IMR-90 (cell line): ENCODE results near the gene SIN3B. TPM values are rescaled to one million over a fixed set of nuclear protein-coding genes. Genes with fewer than 3 reads are reported as not detected.

ENCODE experiments used
- ATAC-seq: fragments of 200-7000 bp; cut with Tn5 transposase; 2 replicates; pipeline ENCODE4 v1.9.1; 2020; ENCODE audit warnings: low read depth, mild to moderate bottlenecking, moderate library complexity
- BruUV-seq: library from RNA; stranded (reverse); fragments of 400-500 nt; replicated peaks from 2 replicates; lab custom pipeline; 2021; lab: Mats Ljungman, UMichigan
- CTCF ChIA-PET: fragments of 300-600 bp; formaldehyde crosslinking; extraction: SDS; loops from one replicate; lab custom pipeline; 2021; ENCODE audit warnings: antibody characterized with exemption; lab: Yijun Ruan, JAX
- POLR2A ChIA-PET: fragments of 300-600 bp; sonication (Branson Sonifier 250); formaldehyde crosslinking; loops from one replicate; lab custom pipeline; 2022; ENCODE audit warnings: antibody characterized with exemption; ENCODE audit not compliant: unreplicated experiment; lab: Charles Lee
- DNase-seq: peaks from one replicate; pipeline ENCODE4 v3.0.0; 2013
- H2AFZ ChIP-seq: replicated peaks from 2 replicates; pipeline ENCODE3; 2013; ENCODE audit warnings: low read length, mild to moderate bottlenecking; ENCODE audit not compliant: poor library complexity
- H2AK5ac ChIP-seq: 2 replicates; pipeline ENCODE4 v1.6.1; 2013; ENCODE audit warnings: low read depth, low read length, inconsistent platforms
- H2AK9ac ChIP-seq: replicated peaks from 2 replicates; pipeline ENCODE3; 2013; ENCODE audit warnings: mild to moderate bottlenecking, low read depth, low read length, moderate library complexity; ENCODE audit not compliant: poor library complexity
- H2BK120ac ChIP-seq: 2 replicates; pipeline ENCODE4 v1.6.1; 2013; ENCODE audit warnings: low read depth, low read length, inconsistent platforms
- H2BK15ac ChIP-seq: 3 replicates; pipeline ENCODE4 v1.6.1; 2013; ENCODE audit warnings: low read depth, low read length, inconsistent platforms
- H2BK20ac ChIP-seq: 2 replicates; pipeline ENCODE4 v1.6.1; 2013; ENCODE audit warnings: low read depth, mild to moderate bottlenecking, inconsistent platforms, low read length, moderate library complexity
- H2BK5ac ChIP-seq: 2 replicates; pipeline ENCODE4 v1.6.1; 2013; ENCODE audit warnings: mild to moderate bottlenecking, low read depth, low read length, inconsistent platforms; ENCODE audit not compliant: poor library complexity, severe bottlenecking
- H3K14ac ChIP-seq: replicated peaks from 2 replicates; pipeline ENCODE4 v1.6.1; 2013; ENCODE audit warnings: low read depth, low read length, inconsistent platforms
- H3K18ac ChIP-seq: 2 replicates; pipeline ENCODE4 v1.6.1; 2013; ENCODE audit warnings: low read depth, low read length, control low read depth
- H3K23ac ChIP-seq: 2 replicates; pipeline ENCODE4 v1.6.1; 2013; ENCODE audit warnings: low read depth, low read length, inconsistent platforms
- H3K27ac ChIP-seq: 2 replicates; pipeline ENCODE4 v1.5.1; 2013; ENCODE audit warnings: mild to moderate bottlenecking, control low read depth, low read length; ENCODE audit not compliant: insufficient read depth
- H3K27me3 ChIP-seq: 2 replicates; pipeline ENCODE4 v1.6.1; 2013; ENCODE audit warnings: low read length; ENCODE audit not compliant: control insufficient read depth, insufficient read depth
- H3K36me3 ChIP-seq: 2 replicates; pipeline ENCODE4 v1.6.1; 2013; ENCODE audit warnings: low read length, mixed read lengths; ENCODE audit not compliant: control insufficient read depth, insufficient read depth
- H3K4ac ChIP-seq: 2 replicates; pipeline ENCODE4 v1.6.1; 2013; ENCODE audit warnings: low read depth, low read length, inconsistent platforms
- H3K4me1 ChIP-seq: 2 replicates; pipeline ENCODE4 v1.6.1; 2013; ENCODE audit warnings: low read length, mixed read lengths; ENCODE audit not compliant: control insufficient read depth, insufficient read depth
- H3K4me2 ChIP-seq: 2 replicates; pipeline ENCODE4 v1.6.1; 2013; ENCODE audit warnings: low read depth, mild to moderate bottlenecking, control low read depth, low read length, moderate library complexity
- H3K4me3 ChIP-seq: 2 replicates; pipeline ENCODE4 v1.5.1; 2013; ENCODE audit warnings: low read depth, mild to moderate bottlenecking, control low read depth, low read length, moderate library complexity; ENCODE audit not compliant: insufficient read depth
- H3K56ac ChIP-seq: 2 replicates; pipeline ENCODE4 v1.6.1; 2013; ENCODE audit warnings: low read length, inconsistent platforms; ENCODE audit not compliant: insufficient read depth; ENCODE audit errors: extremely low read depth
- H3K79me1 ChIP-seq, 2 experiments: 2 replicates each; pipeline ENCODE4 v1.6.1; 2013; ENCODE audit warnings: low read length in 2 of 2, inconsistent platforms in 1 of 2, low read depth in 1 of 2
- H3K9ac ChIP-seq: 2 replicates; pipeline ENCODE4 v1.6.1; 2013; ENCODE audit warnings: low read depth, low read length, control low read depth
- H3K9me1 ChIP-seq: 2 replicates; pipeline ENCODE4 v1.6.1; 2013; ENCODE audit warnings: low read length, inconsistent platforms; ENCODE audit not compliant: insufficient read depth
- H3K9me3 ChIP-seq: 2 replicates; pipeline ENCODE4 v1.6.1; 2013; ENCODE audit warnings: low read length; ENCODE audit not compliant: control insufficient read depth, insufficient read depth
- H4K20me1 ChIP-seq: 2 replicates; pipeline ENCODE4 v1.6.1; 2013; ENCODE audit warnings: low read length, inconsistent platforms; ENCODE audit not compliant: insufficient read depth
- H4K5ac ChIP-seq: 2 replicates; pipeline ENCODE4 v1.6.1; 2013; ENCODE audit warnings: mild to moderate bottlenecking, low read depth, low read length, control low read depth
- H4K8ac ChIP-seq, 2 experiments: 2 replicates each; pipeline ENCODE4 v1.6.1; 2013; ENCODE audit warnings: low read depth in 2 of 2, low read length in 2 of 2, control low read depth in 1 of 2, inconsistent platforms in 1 of 2
- H4K91ac ChIP-seq: 2 replicates; pipeline ENCODE4 v1.6.1; 2013; ENCODE audit warnings: low read depth, low read length, inconsistent platforms; ENCODE audit not compliant: insufficient read depth
- BHLHE40 ChIP-seq: fragments of 150-350 bp; IDR thresholded peaks from 2 replicates; pipeline ENCODE4 v1.6.1; 2016; ENCODE audit warnings: mild to moderate bottlenecking, low read depth, low read length
- CEBPB ChIP-seq: IDR thresholded peaks from 2 replicates; pipeline ENCODE4 v1.6.1; 2012; ENCODE audit warnings: low read depth, low read length, improper control_type of control experiment
- CHD1 ChIP-seq: IDR thresholded peaks from 2 replicates; pipeline ENCODE4 v1.6.1; 2012; ENCODE audit warnings: low read depth, low read length, improper control_type of control experiment
- CTCF ChIP-seq: conservative IDR thresholded peaks from 2 replicates; pipeline ENCODE4 v1.5.1; 2012; ENCODE audit warnings: mild to moderate bottlenecking, low read depth, low read length, improper control_type of control experiment
- ELK1 ChIP-seq: fragments of 150-350 bp; IDR thresholded peaks from 2 replicates; pipeline ENCODE4 v1.6.1; 2016; ENCODE audit warnings: low read depth, mild to moderate bottlenecking, low read length, moderate library complexity, borderline replicate concordance
- FOS ChIP-seq: fragments of 150-350 bp; IDR thresholded peaks from 2 replicates; pipeline ENCODE4 v1.6.1; 2016; ENCODE audit warnings: low read depth, low read length
- MAFK ChIP-seq: IDR thresholded peaks from 2 replicates; pipeline ENCODE4 v1.6.1; 2012; ENCODE audit warnings: low read depth, low read length, improper control_type of control experiment
- MAZ ChIP-seq: IDR thresholded peaks from 2 replicates; pipeline ENCODE4 v1.6.1; 2012; ENCODE audit warnings: low read depth, mild to moderate bottlenecking, low read length, improper control_type of control experiment, moderate library complexity, borderline replicate concordance
- MXI1 ChIP-seq: IDR thresholded peaks from 2 replicates; pipeline ENCODE4 v1.6.1; 2012; ENCODE audit warnings: low read depth, mild to moderate bottlenecking, low read length, moderate library complexity, borderline replicate concordance
- NFE2L2 ChIP-seq: fragments of 150-350 bp; IDR thresholded peaks from 2 replicates; pipeline ENCODE4 v1.6.1; 2016; ENCODE audit warnings: low read depth, mild to moderate bottlenecking, low read length
- POLR2A ChIP-seq: IDR thresholded peaks from 2 replicates; pipeline ENCODE4 v1.6.1; 2012; ENCODE audit warnings: mild to moderate bottlenecking, low read depth, low read length
- RAD21 ChIP-seq: IDR thresholded peaks from 2 replicates; pipeline ENCODE4 v1.6.1; 2012; ENCODE audit warnings: low read length, improper control_type of control experiment
- RCOR1 ChIP-seq: IDR thresholded peaks from 2 replicates; pipeline ENCODE4 v1.6.1; 2012; ENCODE audit warnings: mild to moderate bottlenecking, low read length, improper control_type of control experiment; ENCODE audit not compliant: insufficient replicate concordance
- RFX5 ChIP-seq: IDR thresholded peaks from 2 replicates; pipeline ENCODE4 v1.8.0; 2012; ENCODE audit warnings: low read depth, mild to moderate bottlenecking, low read length, moderate library complexity
- SMC3 ChIP-seq: fragments of 150-350 bp; IDR thresholded peaks from 2 replicates; pipeline ENCODE4 v1.6.1; 2016; ENCODE audit warnings: low read depth, mild to moderate bottlenecking, antibody characterized with exemption, low read length, moderate library complexity
- USF2 ChIP-seq: fragments of 150-350 bp; IDR thresholded peaks from 2 replicates; pipeline ENCODE4 v1.6.1; 2017; ENCODE audit warnings: mild to moderate bottlenecking, antibody characterized with exemption, low read length, low read depth
- whole genome bisulfite sequencing, 2 experiments: methylation state at CpG; one replicate each; pipeline versions ENCODE4 v1.1.5 to v1.1.7; 2013; ENCODE audit warnings: missing lambda C conversion rate in 2 of 2; ENCODE audit not compliant: insufficient read length in 1 of 2; ENCODE audit errors: extremely low coverage in 2 of 2; 5-methylcytosine and 5-hydroxymethylcytosine counted together
- dilution Hi-C: fragments of 300-500 bp; cut with HindIII; formaldehyde crosslinking; loops from one replicate; pipeline ENCODE4 v1.14.3; 2018; ENCODE audit warnings: low sequenced_read_pairs; ENCODE audit not compliant: unreplicated experiment
- in situ Hi-C: fragments of 300-500 bp; cut with MboI; formaldehyde crosslinking; loops from 3 replicates; pipeline ENCODE4 v1.14.3; 2019; ENCODE audit warnings: low sequenced_read_pairs, inconsistent platforms, mixed read lengths
- intact Hi-C: fragments of 100-400 bp; cut with micrococcal nuclease; formaldehyde crosslinking; loops from 2 replicates; pipeline ENCODE4 v1.10.0; 2022
- polyA plus RNA-seq, 3 experiments: library from polyadenylated mRNA; depleted of rRNA; stranded (reverse); fragments of >200 nt; gene quantifications; 2 replicates each; pipeline ENCODE4 v1.2.3, GENCODE V29; 2012; ENCODE audit warnings: low replicate concordance in 1 of 3
- total RNA-seq: library from RNA; depleted of rRNA; stranded (reverse); fragments of >200 nt; gene quantifications from 2 replicates; pipeline ENCODE4 v1.2.3, GENCODE V29; 2012

The SIN3B gene
- total and polyA plus RNA-seq, 2 of the 4 experiments (the other 2 are of a cell fraction) = 7.9 to 40.0 TPM

GRCh38 chr19:16799740-16800139 is 29.5 kb upstream of the SIN3B start:
- no peak overlapping the region for H2AK5ac ChIP-seq
- H2BK15ac ChIP-seq = no peak overlapping the region
- no TSS peak for BruUV-seq
- H2BK5ac ChIP-seq = no peak overlapping the region
- no peak overlapping the region for H4K91ac ChIP-seq
- DNase-seq = no peak
- no peak overlapping the region for H2BK20ac ChIP-seq
- no peaks in the 10 kb centered on the region for H3K9me1 ChIP-seq
- no peak overlapping the region for H4K8ac ChIP-seq
- no peak overlapping the region for H2AFZ ChIP-seq
- no peak overlapping the region for H3K4me2 ChIP-seq
- in situ Hi-C loops (no loop called here), intact Hi-C loops (no loop called here), dilution Hi-C loops (no loop called here)
- no peaks in the 10 kb centered on the region for H3K36me3 ChIP-seq
- H3K79me1 ChIP-seq = no peaks in the 10 kb centered on the region
- no peak overlapping the region for H3K27ac ChIP-seq
- H3K4me3 ChIP-seq = no peak overlapping the region
- CTCF ChIA-PET = interaction anchor here (0.6 kb wide), 1 partner anchor 573 kb away, joined by 3 read pairs; no protein-coding TSS in a partner anchor
- H3K9ac ChIP-seq = no peak overlapping the region
- H3K14ac ChIP-seq = no peak overlapping the region
- no peaks in the 10 kb centered on the region for H3K4me1 ChIP-seq
- H3K18ac ChIP-seq = no peak overlapping the region
- no peak overlapping the region for H3K23ac ChIP-seq
- H3K4ac ChIP-seq = no peak overlapping the region
- no peak overlapping the region for H3K56ac ChIP-seq
- peaks cover 3% of the 10 kb centered on the region; the same call in 1 of the 2 replicates for H3K9me3 ChIP-seq
- no peaks in the 10 kb centered on the region for H3K27me3 ChIP-seq
- no peaks in the 10 kb centered on the region for H4K20me1 ChIP-seq
- POLR2A ChIA-PET = no interaction called here
- no peak overlapping the region for H2BK120ac ChIP-seq
- no peak for ATAC-seq
- TF ChIP-seq CEBPB = no peak
- TF ChIP-seq SMC3 = no peak
- TF ChIP-seq RFX5 = no peak
- TF ChIP-seq CHD1 = no peak
- TF ChIP-seq NFE2L2 = no peak
- TF ChIP-seq RAD21 = no peak
- no peak for TF ChIP-seq POLR2A
- TF ChIP-seq ELK1 = no peak
- TF ChIP-seq CTCF = no peak
- TF ChIP-seq BHLHE40 = no peak
- no peak for TF ChIP-seq MAZ
- no peak for TF ChIP-seq FOS
- no peak for TF ChIP-seq RCOR1
- no peak for TF ChIP-seq MXI1
- no peak for TF ChIP-seq MAFK
- no peak for TF ChIP-seq USF2
- 92% methylated on average over 4 of the region's 16 CpGs; no CpG with 5 or more reads in 1 of the 2 experiments for WGBS, 2 experiments
- H2AK9ac ChIP-seq = no peak overlapping the region
- H4K5ac ChIP-seq = no peak overlapping the region
